CD4-positive, CD25-positive, alpha-beta regulatory T cell (primary cell): Measurements from ENCODE around the gene LRRN4. TPM values are rescaled to one million over a fixed set of nuclear protein-coding genes. Genes with fewer than 3 reads are reported as not detected.

Experiments
- ATAC-seq, 2 donors: fragments of 150-1000 bp; cut with Tn5 transposase; one replicate each; pipeline ENCODE4 v1.10.0; 2021; ENCODE audit warnings: low read depth in 2 of 2, moderate number of reproducible peaks in 2 of 2, moderate library complexity in 1 of 2
- DNase-seq, 3 donors: peaks; one replicate each; pipeline versions ENCODE4 v3.0.0 to v3.0.0-alpha.2; 2012 to 2022; ENCODE audit warnings: mixed read lengths in 1 of 3
- H3K27ac ChIP-seq: one replicate; pipeline ENCODE4 v1.7.0; 2013; ENCODE audit warnings: mild to moderate bottlenecking, low read length; ENCODE audit not compliant: insufficient read depth, poor library complexity, severe bottlenecking
- H3K27me3 ChIP-seq: one replicate; pipeline ENCODE4 v1.7.0; 2013; ENCODE audit warnings: low read length; ENCODE audit not compliant: control insufficient read depth, insufficient read depth
- H3K36me3 ChIP-seq: one replicate; pipeline ENCODE4 v1.7.0; 2013; ENCODE audit warnings: mild to moderate bottlenecking, low read length, moderate library complexity; ENCODE audit not compliant: control insufficient read depth, insufficient read depth
- H3K4me1 ChIP-seq: 2 replicates; pipeline ENCODE4 v1.7.0; 2013; ENCODE audit warnings: mild to moderate bottlenecking, low read length; ENCODE audit not compliant: insufficient read depth, control insufficient read depth, poor library complexity, severe bottlenecking
- H3K4me3 ChIP-seq: one replicate; pipeline ENCODE4 v1.7.0; 2013; ENCODE audit warnings: low read depth, mild to moderate bottlenecking, low read length, moderate library complexity
- H3K9me3 ChIP-seq, 2 experiments: 1 replicate in 1 of 2; 2 replicates in 1 of 2; pipeline ENCODE4 v1.7.0; 2013; ENCODE audit warnings: low read length in 2 of 2, mild to moderate bottlenecking in 1 of 2, moderate library complexity in 1 of 2; ENCODE audit not compliant: control insufficient read depth in 2 of 2
- H3K27ac Mint-ChIP-seq, 3 donors: one replicate each; pipeline ENCODE4 v1.8.0; 2020 to 2022; ENCODE audit warnings: mild to moderate bottlenecking in 3 of 3, mixed read lengths in 3 of 3, moderate library complexity in 2 of 3
- H3K27me3 Mint-ChIP-seq: one replicate; pipeline ENCODE4 v1.8.0; 2022; ENCODE audit warnings: mild to moderate bottlenecking, mixed read lengths
- H3K36me3 Mint-ChIP-seq: one replicate; pipeline ENCODE4 v1.8.0; 2020; ENCODE audit warnings: mixed read lengths
- H3K4me1 Mint-ChIP-seq, 4 donors: one replicate each; pipeline ENCODE4 v1.8.0; 2020 to 2022; ENCODE audit warnings: mixed read lengths in 4 of 4, mild to moderate bottlenecking in 1 of 4
- H3K4me3 Mint-ChIP-seq, 4 donors: one replicate each; pipeline ENCODE4 v1.8.0; 2020 to 2022; ENCODE audit warnings: mild to moderate bottlenecking in 4 of 4, mixed read lengths in 4 of 4, moderate library complexity in 3 of 4
- H3K9me3 Mint-ChIP-seq, 7 donors: one replicate each; pipeline ENCODE4 v1.8.0; 2020 to 2022; ENCODE audit warnings: mixed read lengths in 7 of 7, mild to moderate bottlenecking in 3 of 7, moderate library complexity in 2 of 7
- polyA plus RNA-seq, 4 donors: library from polyadenylated mRNA; unstranded; fragments of 300-500 nt; fragmentation: Illumina TruSeq; gene quantifications; one replicate each; pipeline ENCODE4 v1.2.3, GENCODE V29; 2021
- total RNA-seq: library from RNA; stranded (reverse); gene quantifications from one replicate; pipeline ENCODE4 v1.2.3, GENCODE V29; 2022

The LRRN4 gene
- total and polyA plus RNA-seq, 5 donors from 2014 or later: 0.12 TPM; not detected in 4

- H3K27me3 Mint-ChIP-seq: no peaks in the 10 kb centered on the region
- Histone ChIP-seq H3K36me3 (peaks cover 16% of the 10 kb centered on the region), H3K27me3 (no peaks in the 10 kb centered on the region), H3K27ac (no peak overlapping the region), H3K4me3 (no peak overlapping the region), H3K4me1 (peaks cover 5% of the 10 kb centered on the region), H3K9me3 (no peaks in the 10 kb centered on the region)
- H3K36me3 Mint-ChIP-seq: peaks cover 19% of the 10 kb centered on the region
- ATAC-seq: no peak
- no peak for DNase-seq
- peak overlapping the region in 2 of 3 donors; percentile 23 to 78 for H3K27ac Mint-ChIP-seq
- no peaks in the 10 kb centered on the region for H3K9me3 Mint-ChIP-seq
- peaks cover 7 to 27% (median 10%) of the 10 kb centered on the region in 4 donors for H3K4me1 Mint-ChIP-seq
- no peak overlapping the region for H3K4me3 Mint-ChIP-seq
These were observed 62.0 kb downstream of the LRRN4 start for GRCh38 chr20:5991623-5992441.

GRCh38 chr20:5990946-5991345 is 62.9 kb downstream of the LRRN4 start:
- H3K4me1 Mint-ChIP-seq: peaks cover 4 to 24% (median 7%) of the 10 kb centered on the region in 4 donors
- Histone ChIP-seq H3K27me3 (no peaks in the 10 kb centered on the region), H3K27ac (no peak overlapping the region), H3K4me3 (no peak overlapping the region), H3K9me3 (no peaks in the 10 kb centered on the region), H3K36me3 (peaks cover 16% of the 10 kb centered on the region), H3K4me1 (no peaks in the 10 kb centered on the region)
- H3K4me3 Mint-ChIP-seq: no peak overlapping the region
- peak overlapping the region in 1 of 3 donors; percentile 24 for H3K27ac Mint-ChIP-seq
- DNase-seq (no peak), ATAC-seq (no peak)
- peaks cover 23% of the 10 kb centered on the region for H3K36me3 Mint-ChIP-seq
- H3K9me3 Mint-ChIP-seq: no peaks in the 10 kb centered on the region
- H3K27me3 Mint-ChIP-seq: no peaks in the 10 kb centered on the region

Other genes starting within 250 kb of the LRRN4 start
- 0.47 TPM for gene CHGB, start 142.6 kb downstream of the LRRN4 start, total RNA-seq
- gene CHGB, start 142.6 kb downstream of the LRRN4 start, polyA plus RNA-seq: 1 to 10 TPM in 1 of 4 donors, not detected in 3; 1.1 TPM
- gene TRMT6, start 103.5 kb downstream of the LRRN4 start, total RNA-seq: 13.5 TPM
- gene TRMT6, start 103.5 kb downstream of the LRRN4 start, polyA plus RNA-seq: 10 to 100 TPM; 10.3 to 12.0 (median 11.2) TPM
- gene MCM8, start 103.4 kb downstream of the LRRN4 start, total RNA-seq: 6.4 TPM
- 1 to 10 TPM in 2 of 4 donors, under 1 TPM in 2; 0.52 to 1.7 (median 1.0) TPM for gene MCM8, start 103.4 kb downstream of the LRRN4 start, polyA plus RNA-seq
- 16.1 TPM for gene CRLS1, start 47.9 kb downstream of the LRRN4 start, total RNA-seq
- gene CRLS1, start 47.9 kb downstream of the LRRN4 start, polyA plus RNA-seq: 10 to 100 TPM; 36.0 to 45.9 (median 42.3) TPM
- gene FERMT1, start 69.0 kb upstream of the LRRN4 start, total RNA-seq: not detected
- not detected for gene FERMT1, start 69.0 kb upstream of the LRRN4 start, polyA plus RNA-seq